HG02852 (cell line): Measurements from ENCODE around the gene ROBO1.

ENCODE experiments used
- ATAC-seq: cut with Tn5 transposase; IDR thresholded peaks from one replicate; pipeline ENCODE4 v1.9.1; 2021; ENCODE audit warnings: mild to moderate bottlenecking, moderate library complexity; ENCODE audit not compliant: unreplicated experiment

Gene ROBO1

GRCh38 chr3:78858910-78859309 is 908.9 kb downstream of the ROBO1 start:
- ATAC-seq = no peak

GRCh38 chr3:78858174-78858573 is 909.6 kb downstream of the ROBO1 start:
- ATAC-seq = no peak

GRCh38 chr3:78857494-78858111 is 910.2 kb downstream of the ROBO1 start:
- ATAC-seq = no peak

- ATAC-seq = no peak
These were observed 911.6 kb downstream of the ROBO1 start for GRCh38 chr3:78856164-78856563.

GRCh38 chr3:78855190-78855589 is 912.6 kb downstream of the ROBO1 start:
- no peak for ATAC-seq

- no peak for ATAC-seq
These were observed 919.2 kb downstream of the ROBO1 start for GRCh38 chr3:78848392-78849288.

GRCh38 chr3:78847603-78848002 is 920.2 kb downstream of the ROBO1 start:
- ATAC-seq = no peak

- no peak for ATAC-seq
These were observed 920.6 kb downstream of the ROBO1 start for GRCh38 chr3:78847203-78847602.

- no peak for ATAC-seq
These were observed 921.1 kb downstream of the ROBO1 start for GRCh38 chr3:78846718-78847117.

- no peak for ATAC-seq
These were observed 922.2 kb downstream of the ROBO1 start for GRCh38 chr3:78845605-78846004.

- ATAC-seq = no peak
These were observed 923.5 kb downstream of the ROBO1 start for GRCh38 chr3:78844307-78844706.

- ATAC-seq = no peak
These were observed 928.1 kb downstream of the ROBO1 start for GRCh38 chr3:78839693-78840092.

GRCh38 chr3:78838362-78838761 is 929.4 kb downstream of the ROBO1 start:
- ATAC-seq = no peak

- ATAC-seq = no peak
These were observed 932.9 kb downstream of the ROBO1 start for GRCh38 chr3:78834910-78835309.

GRCh38 chr3:78832785-78833204 is 935.0 kb downstream of the ROBO1 start:
- ATAC-seq = no peak

GRCh38 chr3:78831446-78831972 is 936.3 kb downstream of the ROBO1 start:
- ATAC-seq = no peak

- no peak for ATAC-seq
These were observed 937.3 kb downstream of the ROBO1 start for GRCh38 chr3:78830470-78830869.

GRCh38 chr3:78827618-78828017 is 940.2 kb downstream of the ROBO1 start:
- no peak for ATAC-seq

- ATAC-seq = no peak
These were observed 942.0 kb downstream of the ROBO1 start for GRCh38 chr3:78825858-78826215.

- no peak for ATAC-seq
These were observed 942.5 kb downstream of the ROBO1 start for GRCh38 chr3:78825118-78825857.

GRCh38 chr3:78823859-78824258 is 943.9 kb downstream of the ROBO1 start:
- no peak for ATAC-seq
